ENCODE results near the gene AZIN2. TPM values are rescaled to one million over a fixed set of nuclear protein-coding genes. Genes with fewer than 3 reads are reported as not detected.

AZIN2 gene
- total and polyA plus RNA-seq, 2 donors (not counting 3 experiments of a cell fraction or from before 2014, with no cell fraction given) = 0.91 to 1.4 TPM

DNA sequence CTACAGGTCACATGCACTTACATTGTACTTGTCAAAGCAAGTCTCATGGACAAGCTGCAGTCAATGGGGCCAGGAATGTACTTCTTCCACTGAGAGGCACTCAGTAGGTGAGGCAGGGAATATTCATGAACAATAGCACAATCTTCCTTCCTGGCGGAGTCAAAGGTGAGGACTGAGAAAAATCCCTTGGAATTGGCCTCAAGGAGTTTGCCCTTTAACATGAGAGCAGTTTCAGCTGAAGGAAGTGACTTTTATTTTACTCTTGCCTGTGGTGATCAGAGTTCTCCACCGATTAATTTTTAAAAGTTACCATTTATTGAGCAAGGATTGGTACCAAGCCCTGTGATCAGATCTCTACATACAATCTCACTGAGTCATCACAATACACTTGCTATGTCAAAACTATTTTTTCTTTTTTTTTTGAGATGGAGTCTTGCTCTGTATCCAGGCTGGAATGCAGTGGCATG lies 33.1 kb upstream of the AZIN2 start:
- TF ChIP-seq EZH2 (IDR thresholded peaks at IDR 0.05; ENCODE audit: borderline replicate concordance, low read depth, low read length, severe bottlenecking) (no peak), MYC (IDR thresholded peaks at IDR 0.05; ENCODE audit: low read depth, low read length) (no peak), GATA2 (IDR thresholded peaks at IDR 0.05; ENCODE audit: insufficient read depth, insufficient read length, low read depth, low read length) (no peak), POLR2AphosphoS5 (IDR thresholded peaks at IDR 0.05; ENCODE audit: insufficient read depth, low read depth, low read length) (no peak), CTCF (IDR thresholded peaks at IDR 0.05; ENCODE audit: extremely low read depth in 1 of 2, insufficient read depth in 1 of 2, low read depth in 1 of 2, low read length in 2 of 2) (no peak), POLR2A (IDR thresholded peaks at IDR 0.05; ENCODE audit: low read depth, low read length) (no peak), FOS (IDR thresholded peaks at IDR 0.05; ENCODE audit: borderline replicate concordance, insufficient read depth, low read length) (no peak), MAX (IDR thresholded peaks at IDR 0.05; ENCODE audit: insufficient read depth, insufficient read length) (no peak), JUN (IDR thresholded peaks at IDR 0.05; ENCODE audit: borderline replicate concordance, insufficient read depth, insufficient read length, low read depth) (no peak)
- H3K79me2 ChIP-seq (ENCODE audit: control insufficient read depth, insufficient read depth, low read length) = no peaks in the 10 kb centered on the region
- no TSS peak for BruUV-seq (replicated peaks)
- dilution Hi-C loops (cut with MboI; ENCODE audit: extremely low pct_ligation_motif_present, low sequenced_read_pairs) = no loop called here
- no peaks in the 10 kb centered on the region for H3K9me1 ChIP-seq (replicated peaks; ENCODE audit: control insufficient read depth, extremely low read depth, insufficient read depth, low read length)
- H3K27ac ChIP-seq (ENCODE audit: insufficient read depth, low read depth, low read length) = no peak overlapping the region
- H3K4me1 ChIP-seq (ENCODE audit: control insufficient read depth, extremely low read depth, insufficient read depth, low read length) = no peaks in the 10 kb centered on the region
- no peak overlapping the region for H3K4me3 ChIP-seq (replicated peaks in 1 of 3; ENCODE audit: insufficient read depth in 1 of 3, low read depth in 1 of 3, low read length in 3 of 3)
- FAIRE-seq (peak; percentile 4), DNase-seq (ENCODE audit: low read depth, low spot score) (no peak)
- POLR2A ChIA-PET = no interaction called here
- H2AFZ ChIP-seq (ENCODE audit: low read depth, low read length) = no peak overlapping the region
- intact Hi-C loops (cut with micrococcal nuclease) = no loop called here
- no peaks in the 10 kb centered on the region for H3K36me3 ChIP-seq (ENCODE audit: control insufficient read depth in 2 of 2, extremely low read depth in 1 of 2, insufficient read depth in 2 of 2, low read length in 2 of 2)
- H3K9me3 ChIP-seq (replicated peaks; ENCODE audit: control insufficient read depth, insufficient read depth, low read length) = no peaks in the 10 kb centered on the region
- no peak overlapping the region for H3K9ac ChIP-seq (replicated peaks; ENCODE audit: extremely low read depth, insufficient read depth, low read length)
- no peak overlapping the region for H3K4me2 ChIP-seq (ENCODE audit: insufficient read depth, low read length)
- CTCF ChIA-PET = interaction anchor here (0.8 to 1.8 kb wide), 4 partner anchors 9 to 115 kb away, joined by 3 to 13 read pairs (median 4); no protein-coding TSS in a partner anchor
- no peaks in the 10 kb centered on the region for H4K20me1 ChIP-seq (replicated peaks; ENCODE audit: control insufficient read depth, extremely low read depth, insufficient read depth, low read length)
- H3K27me3 ChIP-seq (ENCODE audit: control insufficient read depth in 2 of 2, insufficient read depth in 2 of 2, low read length in 2 of 2) = no peaks in the 10 kb centered on the region
